Astrocyte (in vitro differentiated cells and primary cell): ENCODE data around the gene MTA1. TPM values are rescaled to one million over a fixed set of nuclear protein-coding genes. Genes with fewer than 3 reads are reported as not detected.

Source experiments
- DNase-seq: peaks from one replicate; pipeline ENCODE4 v3.0.0-alpha.2; 2010; ENCODE audit warnings: low read depth
- FAIRE-seq: peaks from 2 replicates; lab custom pipeline; 2011; peaks lifted over from hg19 to GRCh38; lab: Jason Lieb, UNC
- H2AFZ ChIP-seq: 2 replicates; pipeline ENCODE4 v1.6.0; 2012; ENCODE audit warnings: low read depth, low read length, inconsistent platforms
- H3K27ac ChIP-seq: 2 replicates; pipeline ENCODE4 v1.5.1; 2011; ENCODE audit warnings: low read depth, low read length, inconsistent platforms
- H3K27me3 ChIP-seq: 2 replicates; pipeline ENCODE4 v1.6.0; 2011; ENCODE audit warnings: low read length, inconsistent platforms; ENCODE audit not compliant: insufficient read depth
- H3K36me3 ChIP-seq: 2 replicates; pipeline ENCODE4 v1.5.1; 2011; ENCODE audit warnings: low read length, inconsistent platforms; ENCODE audit not compliant: insufficient read depth
- H3K4me1 ChIP-seq: 2 replicates; pipeline ENCODE4 v1.5.1; 2011; ENCODE audit warnings: low read length, inconsistent platforms; ENCODE audit not compliant: insufficient read depth
- H3K4me2 ChIP-seq: 2 replicates; pipeline ENCODE4 v1.6.0; 2012; ENCODE audit warnings: low read length, inconsistent platforms
- H3K4me3 ChIP-seq: 2 replicates; pipeline ENCODE4 v1.5.1; 2011; ENCODE audit warnings: low read depth, mild to moderate bottlenecking, low read length, inconsistent platforms; ENCODE audit not compliant: insufficient read depth
- H3K79me2 ChIP-seq: 2 replicates; pipeline ENCODE4 v1.6.0; 2012; ENCODE audit warnings: mild to moderate bottlenecking, low read length, inconsistent platforms; ENCODE audit not compliant: insufficient read depth
- H3K9ac ChIP-seq: 2 replicates; pipeline ENCODE4 v1.6.0; 2012; ENCODE audit warnings: mild to moderate bottlenecking, low read length, inconsistent platforms
- H3K9me3 ChIP-seq: 2 replicates; pipeline ENCODE4 v1.5.1; 2012; ENCODE audit warnings: low read depth, mild to moderate bottlenecking, low read length, inconsistent platforms; ENCODE audit not compliant: insufficient read depth
- H4K20me1 ChIP-seq: 2 replicates; pipeline ENCODE4 v1.6.0; 2012; ENCODE audit warnings: low read length, inconsistent platforms; ENCODE audit not compliant: insufficient read depth
- H3K27ac Mint-ChIP-seq: one replicate; pipeline ENCODE4 v1.8.0; 2021; ENCODE audit warnings: mild to moderate bottlenecking, mixed read lengths; ENCODE audit not compliant: unreplicated experiment
- H3K27me3 Mint-ChIP-seq: one replicate; pipeline ENCODE4 v1.8.0; 2021; ENCODE audit warnings: low read depth, mixed read lengths; ENCODE audit not compliant: unreplicated experiment
- H3K36me3 Mint-ChIP-seq: one replicate; pipeline ENCODE4 v1.8.0; 2021; ENCODE audit warnings: low read depth, mixed read lengths; ENCODE audit not compliant: unreplicated experiment
- H3K4me1 Mint-ChIP-seq: one replicate; pipeline ENCODE4 v1.8.0; 2021; ENCODE audit warnings: low read depth, mixed read lengths; ENCODE audit not compliant: unreplicated experiment
- H3K4me3 Mint-ChIP-seq: one replicate; pipeline ENCODE4 v1.8.0; 2021; ENCODE audit warnings: mild to moderate bottlenecking, moderate library complexity, mixed read lengths; ENCODE audit not compliant: unreplicated experiment
- H3K9me3 Mint-ChIP-seq: one replicate; pipeline ENCODE4 v1.8.0; 2021; ENCODE audit warnings: mild to moderate bottlenecking, mixed read lengths; ENCODE audit not compliant: unreplicated experiment
- CTCF ChIP-seq: IDR thresholded peaks from 2 replicates; pipeline ENCODE4 v1.5.1; 2011; ENCODE audit warnings: low read depth, mild to moderate bottlenecking, inconsistent platforms, low read length, moderate library complexity; ENCODE audit not compliant: insufficient read depth
- EZH2 ChIP-seq: IDR thresholded peaks from 2 replicates; pipeline ENCODE4 v1.6.1; 2012; ENCODE audit warnings: mild to moderate bottlenecking, low read length, inconsistent platforms; ENCODE audit not compliant: insufficient read depth
- total RNA-seq: library from RNA; stranded (reverse); gene quantifications from 2 replicates; pipeline ENCODE4 v1.2.1, GENCODE V29; 2021

MTA1 gene
- total RNA-seq, 1 donor from 2014 or later = 111 TPM

- no peak overlapping the region for H3K27ac Mint-ChIP-seq
- H3K4me1 Mint-ChIP-seq = peaks cover under 1% of the 10 kb centered on the region
- no peak overlapping the region for H3K27ac ChIP-seq
- H2AFZ ChIP-seq = no peak overlapping the region
- no peaks in the 10 kb centered on the region for H3K9me3 ChIP-seq
- H3K27me3 Mint-ChIP-seq = no peaks in the 10 kb centered on the region
- no peaks in the 10 kb centered on the region for H3K27me3 ChIP-seq
- H3K36me3 Mint-ChIP-seq = no peaks in the 10 kb centered on the region
- peaks cover 8% of the 10 kb centered on the region for H3K79me2 ChIP-seq
- no peak for DNase-seq
- no peak overlapping the region for H3K9ac ChIP-seq
- H3K4me1 ChIP-seq = peaks cover 6% of the 10 kb centered on the region
- H3K9me3 Mint-ChIP-seq = no peaks in the 10 kb centered on the region
- no peak overlapping the region for H3K4me2 ChIP-seq
- H3K36me3 ChIP-seq = no peaks in the 10 kb centered on the region
- no peak overlapping the region for H3K4me3 ChIP-seq
- TF ChIP-seq EZH2 (no peak), CTCF (no peak)
- no peak overlapping the region for H3K4me3 Mint-ChIP-seq
- H4K20me1 ChIP-seq = peaks cover 5% of the 10 kb centered on the region
- FAIRE-seq = no peak
These were observed 74.9 kb downstream of the MTA1 start for GRCh38 chr14:105494606-105494929.

DNA sequence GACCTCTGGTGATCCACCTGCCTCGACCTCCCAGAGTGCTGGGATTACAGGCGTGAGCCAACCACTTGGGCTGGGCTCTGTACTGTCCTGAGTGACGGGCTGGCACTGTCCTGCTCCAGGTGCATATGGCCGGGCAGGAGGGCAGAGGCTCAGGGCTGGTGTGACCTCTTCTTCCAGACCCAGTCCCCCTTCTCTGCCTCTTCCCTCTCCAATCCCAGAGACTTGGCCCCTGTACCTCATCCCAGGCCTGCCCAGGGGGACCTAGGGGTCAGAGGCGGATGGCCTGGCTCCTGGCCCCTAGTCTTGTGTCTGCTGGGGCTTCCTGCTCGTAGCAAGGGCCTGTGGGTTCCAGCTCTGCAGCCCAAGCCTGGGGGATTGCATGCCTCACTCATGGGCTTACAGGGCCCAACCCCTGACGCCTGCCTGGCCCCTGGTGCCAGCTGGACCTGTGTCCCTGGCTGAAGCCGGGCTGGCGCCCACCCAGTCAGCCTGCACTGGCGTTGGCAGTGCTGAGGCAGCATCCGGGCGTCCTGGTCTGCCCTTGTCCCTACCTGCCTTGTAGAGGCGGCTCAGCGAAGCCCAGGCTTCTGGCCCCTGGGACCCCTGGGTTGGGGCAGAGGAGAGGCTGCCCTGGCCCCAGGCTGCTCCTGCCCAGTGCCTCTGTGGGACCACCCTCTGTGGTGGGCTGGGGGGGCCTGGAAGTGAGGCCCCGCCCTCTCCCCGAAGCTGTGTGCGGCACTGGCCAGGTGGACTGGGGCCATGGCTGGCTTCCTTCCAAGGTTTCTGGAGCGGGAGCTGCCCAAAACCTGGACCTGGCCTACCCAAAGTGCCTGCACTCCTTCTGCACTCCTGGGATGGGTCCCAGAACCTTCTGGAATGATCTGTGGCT lies 75.7 kb downstream of the MTA1 start:
- Mint-ChIP-seq H3K4me3 (no peak overlapping the region), H3K27me3 (no peaks in the 10 kb centered on the region), H3K36me3 (no peaks in the 10 kb centered on the region), H3K9me3 (no peaks in the 10 kb centered on the region), H3K27ac (no peak overlapping the region), H3K4me1 (no peaks in the 10 kb centered on the region)
- TF ChIP-seq CTCF (no peak), EZH2 (no peak)
- no peak overlapping the region for H3K9ac ChIP-seq
- H3K27me3 ChIP-seq = no peaks in the 10 kb centered on the region
- no peak overlapping the region for H3K4me3 ChIP-seq
- H2AFZ ChIP-seq = no peak overlapping the region
- H3K4me2 ChIP-seq = no peak overlapping the region
- no peak for FAIRE-seq
- no peak overlapping the region for H3K27ac ChIP-seq
- DNase-seq = no peak
- peaks cover 3% of the 10 kb centered on the region for H3K4me1 ChIP-seq
- H3K36me3 ChIP-seq = no peaks in the 10 kb centered on the region
- H3K9me3 ChIP-seq = no peaks in the 10 kb centered on the region
- H3K79me2 ChIP-seq = peaks cover 8% of the 10 kb centered on the region
- peaks cover 5% of the 10 kb centered on the region for H4K20me1 ChIP-seq
